Measurements from ENCODE around the gene TARBP2. TPM values are rescaled to one million over a fixed set of nuclear protein-coding genes. Genes with fewer than 3 reads are reported as not detected.

TARBP2 gene
- total and polyA plus RNA-seq, 8 donors = 11.7 to 50.1 (median 17.1) TPM

GRCh38 chr12:53510181-53510812, 9.2 kb downstream of the TARBP2 start:
- TF ChIP-seq, protein P1, sequence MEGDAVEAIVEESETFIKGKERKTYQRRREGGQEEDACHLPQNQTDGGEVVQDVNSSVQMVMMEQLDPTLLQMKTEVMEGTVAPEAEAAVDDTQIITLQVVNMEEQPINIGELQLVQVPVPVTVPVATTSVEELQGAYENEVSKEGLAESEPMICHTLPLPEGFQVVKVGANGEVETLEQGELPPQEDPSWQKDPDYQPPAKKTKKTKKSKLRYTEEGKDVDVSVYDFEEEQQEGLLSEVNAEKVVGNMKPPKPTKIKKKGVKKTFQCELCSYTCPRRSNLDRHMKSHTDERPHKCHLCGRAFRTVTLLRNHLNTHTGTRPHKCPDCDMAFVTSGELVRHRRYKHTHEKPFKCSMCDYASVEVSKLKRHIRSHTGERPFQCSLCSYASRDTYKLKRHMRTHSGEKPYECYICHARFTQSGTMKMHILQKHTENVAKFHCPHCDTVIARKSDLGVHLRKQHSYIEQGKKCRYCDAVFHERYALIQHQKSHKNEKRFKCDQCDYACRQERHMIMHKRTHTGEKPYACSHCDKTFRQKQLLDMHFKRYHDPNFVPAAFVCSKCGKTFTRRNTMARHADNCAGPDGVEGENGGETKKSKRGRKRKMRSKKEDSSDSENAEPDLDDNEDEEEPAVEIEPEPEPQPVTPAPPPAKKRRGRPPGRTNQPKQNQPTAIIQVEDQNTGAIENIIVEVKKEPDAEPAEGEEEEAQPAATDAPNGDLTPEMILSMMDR (IDR thresholded peaks at IDR 0.05) = no peak
- FAIRE-seq (no peak), DNase-seq (no peak), ATAC-seq (no peak)
- no peak overlapping the region for H3K4me3 ChIP-seq
- intact Hi-C loops (cut with DNase I) = no loop called here
- H3K27me3 ChIP-seq = no peaks in the 10 kb centered on the region
- peaks cover 2 to 27% (median 5%) of the 10 kb centered on the region in 3 donors for H3K36me3 ChIP-seq
- 82 to 83% methylated on average over 9 of the region's 9 CpGs for WGBS, 2 donors
- no peaks in the 10 kb centered on the region for H3K4me1 ChIP-seq
- no peaks in the 10 kb centered on the region for H3K9me3 ChIP-seq
- H3K27ac ChIP-seq = no peak overlapping the region

GRCh38 chr12:53513712-53514410, 12.8 kb downstream of the TARBP2 start:
- DNase-seq (no peak), ATAC-seq (no peak), FAIRE-seq (no peak)
- H3K27me3 ChIP-seq = no peaks in the 10 kb centered on the region
- H3K27ac ChIP-seq = no peak overlapping the region
- H3K4me3 ChIP-seq = no peak overlapping the region
- peaks cover 8 to 40% (median 15%) of the 10 kb centered on the region in 3 donors for H3K36me3 ChIP-seq
- no peaks in the 10 kb centered on the region for H3K4me1 ChIP-seq
- intact Hi-C loops (cut with DNase I) = no loop called here
- 72 to 76% methylated on average over 6 of the region's 6 CpGs for WGBS, 2 donors
- H3K9me3 ChIP-seq = no peaks in the 10 kb centered on the region
- TF ChIP-seq, protein P1 (IDR thresholded peaks at IDR 0.05) = no peak

GRCh38 chr12:53514628-53515290, 13.7 kb downstream of the TARBP2 start:
- TF ChIP-seq, protein P1 (IDR thresholded peaks at IDR 0.05) = no peak
- Histone ChIP-seq H3K36me3 (peaks cover 8 to 44% (median 15%) of the 10 kb centered on the region in 3 donors), H3K4me3 (no peak overlapping the region), H3K4me1 (no peaks in the 10 kb centered on the region), H3K9me3 (no peaks in the 10 kb centered on the region), H3K27me3 (no peaks in the 10 kb centered on the region), H3K27ac (no peak overlapping the region)
- no peak for ATAC-seq
- no peak for DNase-seq
- intact Hi-C loops (cut with DNase I) = no loop called here
- WGBS, 2 donors = 79 to 82% methylated on average over 6 of the region's 6 CpGs
- no peak for FAIRE-seq

DNA sequence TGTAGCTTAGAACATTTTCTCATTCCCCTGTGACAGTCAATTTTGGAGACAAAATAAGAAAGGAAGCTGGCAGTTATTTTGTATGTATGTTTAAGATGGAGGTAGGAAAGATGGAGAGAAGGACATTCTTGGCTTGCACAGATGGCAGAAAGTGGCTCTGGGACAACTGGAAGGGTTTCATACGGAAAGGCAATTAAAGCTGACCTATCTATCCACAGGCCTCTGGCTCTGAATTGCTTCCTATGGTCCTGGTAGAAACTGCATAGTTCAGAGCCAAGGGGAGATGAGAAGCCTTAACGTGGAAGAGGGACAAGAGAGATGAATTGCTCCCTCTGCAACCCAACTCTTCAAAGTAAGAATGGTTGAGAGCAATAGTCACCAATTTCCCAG, 14.2 kb downstream of the TARBP2 start:
- no peak for FAIRE-seq
- intact Hi-C loops (cut with DNase I) = no loop called here
- H3K4me1 ChIP-seq = no peaks in the 10 kb centered on the region
- peaks cover 8 to 50% (median 20%) of the 10 kb centered on the region in 3 donors for H3K36me3 ChIP-seq
- no peak overlapping the region for H3K4me3 ChIP-seq
- WGBS, 2 donors = 76 to 87% methylated on average over 2 of the region's 2 CpGs
- H3K9me3 ChIP-seq = no peaks in the 10 kb centered on the region
- ATAC-seq = no peak
- TF ChIP-seq, protein P1 (IDR thresholded peaks at IDR 0.05) = no peak
- no peak overlapping the region for H3K27ac ChIP-seq
- H3K27me3 ChIP-seq = no peaks in the 10 kb centered on the region
- no peak for DNase-seq
